M059J (cell line): ENCODE data around the gene ACBD7. TPM values are rescaled to one million over a fixed set of nuclear protein-coding genes. Genes with fewer than 3 reads are reported as not detected.
A peak's percentile ranks its signal among the peaks of the same experiment; 100 is the strongest.

Experiments
- DNase-seq: peaks from one replicate; pipeline ENCODE4 v3.0.0-alpha.2; 2012; ENCODE audit warnings: low read depth
- total RNA-seq: library from RNA; depleted of rRNA; stranded (reverse); fragments of >200 nt; shearing (Covaris generic); gene quantifications from 2 replicates; pipeline ENCODE4 v1.2.3, GENCODE V29; 2014; rRNA removed

Gene ACBD7
- total RNA-seq, result 0.64 and 5.8 TPM in 2 replicates

GRCh38 chr10:15088428-15089261 lies at the start of gene ACBD7:
ACBD7 (minus strand) TSS chr10:15088776; CDS start chr10:15088728, 48 bp downstream.
- peak; percentile 75 for DNase-seq

- DNase-seq, result peak; percentile 11
These were observed 49.1 kb upstream of the ACBD7 start for GRCh38 chr10:15137636-15138035.

- DNase-seq, result no peak
These were observed 48.4 kb upstream of the ACBD7 start for GRCh38 chr10:15137036-15137359.

GRCh38 chr10:15136129-15137035 lies 47.8 kb upstream of the ACBD7 start:
- DNase-seq, result no peak

GRCh38 chr10:15131330-15131729 lies 42.8 kb upstream of the ACBD7 start:
- no peak for DNase-seq

- no peak for DNase-seq
These were observed 36.3 kb upstream of the ACBD7 start for GRCh38 chr10:15124908-15125307.

GRCh38 chr10:15124190-15124589 lies 35.6 kb upstream of the ACBD7 start:
- no peak for DNase-seq

- DNase-seq, result peak; percentile 62
These were observed 35.2 kb upstream of the ACBD7 start for GRCh38 chr10:15123749-15124184.

GRCh38 chr10:15122477-15123030 lies 34.0 kb upstream of the ACBD7 start:
- no peak for DNase-seq

- no peak for DNase-seq
These were observed 33.1 kb upstream of the ACBD7 start for GRCh38 chr10:15121707-15122106.

GRCh38 chr10:15120523-15120922 lies 31.9 kb upstream of the ACBD7 start:
- DNase-seq, result peak; percentile 20

- no peak for DNase-seq
These were observed 30.0 kb upstream of the ACBD7 start for GRCh38 chr10:15118615-15119014.

- no peak for DNase-seq
These were observed 27.6 kb upstream of the ACBD7 start for GRCh38 chr10:15116225-15116624.

GRCh38 chr10:15113766-15114165 lies 25.2 kb upstream of the ACBD7 start:
- no peak for DNase-seq

- no peak for DNase-seq
These were observed 24.1 kb upstream of the ACBD7 start for GRCh38 chr10:15112657-15113056.

GRCh38 chr10:15106352-15107013 lies 17.9 kb upstream of the ACBD7 start:
- peak; percentile 47 for DNase-seq

- DNase-seq, result no peak
These were observed 14.9 kb upstream of the ACBD7 start for GRCh38 chr10:15103513-15103912.

GRCh38 chr10:15099886-15100285 lies 11.3 kb upstream of the ACBD7 start:
- DNase-seq, result no peak

GRCh38 chr10:15097011-15097812 lies 8.6 kb upstream of the ACBD7 start, which contains the start of gene RPP38:
RPP38 (plus strand) TSS chr10:15097355; CDS start chr10:15103315, 5,960 bp downstream.
- DNase-seq, result peak; percentile 84

- DNase-seq, result no peak
These were observed 8.1 kb upstream of the ACBD7 start for GRCh38 chr10:15096661-15097010.

GRCh38 chr10:15092855-15093408 lies 4.4 kb upstream of the ACBD7 start:
- no peak for DNase-seq
